GM12878 (cell line): Measurements from ENCODE around the gene GID4.

Source experiments
- CTCF ChIP-seq, 3 experiments: IDR thresholded peaks in 2 of 3; conservative IDR thresholded peaks in 1 of 3; 2 replicates each; pipeline ENCODE4 v1.5.1; 2011; ENCODE audit warnings: low read depth in 3 of 3, low read length in 3 of 3, mild to moderate bottlenecking in 3 of 3, control low read depth in 2 of 3, moderate library complexity in 2 of 3, inconsistent platforms in 1 of 3, mixed read lengths in 1 of 3; ENCODE audit not compliant: control insufficient read depth in 2 of 3, insufficient read depth in 1 of 3; ENCODE audit errors: extremely low read depth in 1 of 3
- E2F4 ChIP-seq: IDR thresholded peaks from 2 replicates; pipeline ENCODE4 v1.6.1; 2012; ENCODE audit warnings: low read depth, low read length, improper control_type of control experiment
- MXI1 ChIP-seq: fragments of 150-350 bp; IDR thresholded peaks from 2 replicates; pipeline ENCODE4 v1.6.1; 2011; ENCODE audit warnings: low read depth, mild to moderate bottlenecking, inconsistent platforms, low read length, improper control_type of control experiment
- NFYB ChIP-seq: IDR thresholded peaks from 2 replicates; pipeline ENCODE4 v1.6.1; 2011; ENCODE audit warnings: low read depth, mild to moderate bottlenecking, low read length, improper control_type of control experiment, moderate library complexity; ENCODE audit not compliant: insufficient read depth
- USF2 ChIP-seq: IDR thresholded peaks from 2 replicates; pipeline ENCODE4 v1.6.1; 2011; ENCODE audit warnings: low read depth, low read length, improper control_type of control experiment, borderline replicate concordance

GRCh38 chr17:18021372-18021771, 17.8 kb upstream of the GID4 start:
- TF ChIP-seq E2F4 (no peak), USF2 (no peak), CTCF (IDR thresholded peaks at IDR 0.05 in 2 of 3, conservative IDR thresholded peaks at IDR 0.05 in 1 of 3; ENCODE audit: control insufficient read depth in 2 of 3, extremely low read depth in 1 of 3, insufficient read depth in 1 of 3, low read depth in 3 of 3, low read length in 3 of 3) (no peak), NFYB (0 out of 2 replicates have a peak, but pooled peaks have one; percentile 36), MXI1 (no peak)
